H1 (cell line): ENCODE results near the gene SAMD4A. TPM values are rescaled to one million over a fixed set of nuclear protein-coding genes. Genes with fewer than 3 reads are reported as not detected.

Source experiments
- CTCF ChIA-PET: fragments of 300-600 bp; sonication (Branson Sonifier 250); formaldehyde crosslinking; loops from one replicate; lab custom pipeline; 2021; ENCODE audit not compliant: partially characterized antibody; lab: Charles Lee
- POLR2A ChIA-PET: fragments of 300-600 bp; sonication (Branson Sonifier 250); formaldehyde crosslinking; loops from one replicate; lab custom pipeline; 2021; ENCODE audit warnings: inconsistent platforms; ENCODE audit not compliant: partially characterized antibody; lab: Charles Lee
- DNase-seq, 2 experiments: peaks; one replicate each; pipeline versions ENCODE4 v3.0.0 to v3.0.0-alpha.2; 2010 to 2022; ENCODE audit warnings: low spot score in 2 of 2, low read depth in 1 of 2, mixed read lengths in 1 of 2
- FAIRE-seq: peaks from 2 replicates; lab custom pipeline; 2011; peaks lifted over from hg19 to GRCh38; lab: Jason Lieb, UNC
- H2AFZ ChIP-seq: 2 replicates; pipeline ENCODE4 v1.8.1; 2012; ENCODE audit warnings: low read length, inconsistent platforms
- H2AK5ac ChIP-seq: 2 replicates; pipeline ENCODE4 v1.6.1; 2013; ENCODE audit warnings: low read depth, low read length
- H2BK120ac ChIP-seq: replicated peaks from 2 replicates; pipeline ENCODE3; 2013; ENCODE audit warnings: low read depth, low read length, inconsistent platforms
- H2BK12ac ChIP-seq: 2 replicates; pipeline ENCODE4 v1.6.1; 2013; ENCODE audit warnings: low read depth, low read length
- H2BK15ac ChIP-seq: 2 replicates; pipeline ENCODE4 v1.6.1; 2013; ENCODE audit warnings: low read length
- H2BK20ac ChIP-seq: 2 replicates; pipeline ENCODE4 v1.6.1; 2013; ENCODE audit warnings: low read length
- H2BK5ac ChIP-seq: 2 replicates; pipeline ENCODE4 v1.6.1; 2013; ENCODE audit warnings: low read depth, low read length
- H3K14ac ChIP-seq: 2 replicates; pipeline ENCODE4 v1.6.1; 2013; ENCODE audit warnings: inconsistent platforms; ENCODE audit not compliant: insufficient read length
- H3K18ac ChIP-seq: 2 replicates; pipeline ENCODE4 v1.6.1; 2013; ENCODE audit warnings: low read length; ENCODE audit errors: extremely low read depth
- H3K23ac ChIP-seq: 2 replicates; pipeline ENCODE4 v1.6.1; 2013; ENCODE audit warnings: inconsistent platforms; ENCODE audit not compliant: insufficient read length
- H3K23me2 ChIP-seq: 2 replicates; pipeline ENCODE4 v1.6.1; 2013; ENCODE audit warnings: low read depth, low read length
- H3K27ac ChIP-seq: 2 replicates; pipeline ENCODE4 v1.6.1; 2011; ENCODE audit warnings: low read depth, low read length, inconsistent platforms
- H3K27me3 ChIP-seq, 4 experiments: replicated peaks in 1 of 4; 1 replicate in 1 of 4; 2 replicates in 3 of 4; pipeline versions ENCODE4 v1.6.1 to v1.8.1; 2011 to 2013; ENCODE audit warnings: low read length in 3 of 4, mild to moderate bottlenecking in 3 of 4, inconsistent platforms in 2 of 4, mixed read lengths in 2 of 4, moderate library complexity in 1 of 4; ENCODE audit not compliant: control insufficient read depth in 3 of 4, insufficient read depth in 3 of 4; ENCODE audit errors: extremely low read depth in 1 of 4
- H3K36me3 ChIP-seq, 4 experiments: 2 replicates each; pipeline versions ENCODE4 v1.6.1 to v1.8.1; 2011 to 2013; ENCODE audit warnings: mild to moderate bottlenecking in 4 of 4, low read length in 3 of 4, moderate library complexity in 2 of 4, control low read depth in 1 of 4, inconsistent platforms in 1 of 4; ENCODE audit not compliant: insufficient read depth in 4 of 4, control insufficient read depth in 2 of 4
- H3K4ac ChIP-seq: replicated peaks from 2 replicates; pipeline ENCODE3; 2013; ENCODE audit warnings: low read length, low read depth, mixed read lengths, inconsistent platforms; ENCODE audit not compliant: insufficient read length
- H3K4me1 ChIP-seq, 4 experiments: replicated peaks in 1 of 4; 1 replicate in 1 of 4; 2 replicates in 3 of 4; pipeline versions ENCODE4 v1.6.1 to v1.8.1; 2011 to 2013; ENCODE audit warnings: low read length in 3 of 4, inconsistent platforms in 2 of 4, mixed read lengths in 1 of 4; ENCODE audit not compliant: insufficient read depth in 4 of 4, control insufficient read depth in 3 of 4
- H3K4me2 ChIP-seq, 2 experiments: 2 replicates each; pipeline versions ENCODE4 v1.6.1 to v1.8.1; 2011 to 2013; ENCODE audit warnings: low read depth in 2 of 2, low read length in 2 of 2, control low read depth in 1 of 2, inconsistent platforms in 1 of 2, mild to moderate bottlenecking in 1 of 2; ENCODE audit not compliant: insufficient read depth in 1 of 2
- H3K4me3 ChIP-seq, 4 experiments: fragments of 200-600, 300-600 bp in 1 of 4; sonication (generic), shearing (Covaris generic), sonication (Bioruptor Twin) in 1 of 4; 2 replicates each; pipeline versions ENCODE4 v1.5.1 to v1.8.1; 2011 to 2016; ENCODE audit warnings: low read length in 4 of 4, low read depth in 3 of 4, control low read depth in 2 of 4, inconsistent platforms in 2 of 4, mild to moderate bottlenecking in 2 of 4, mixed read lengths in 1 of 4, moderate library complexity in 1 of 4; ENCODE audit not compliant: insufficient read depth in 2 of 4; ENCODE audit errors: extremely low read depth in 1 of 4
- H3K56ac ChIP-seq: replicated peaks from 2 replicates; pipeline ENCODE3; 2013; ENCODE audit warnings: low read depth, mild to moderate bottlenecking, mixed read lengths, low read length, inconsistent platforms; ENCODE audit not compliant: insufficient read length
- H3K79me1 ChIP-seq: 2 replicates; pipeline ENCODE4 v1.6.1; 2013; ENCODE audit warnings: low read depth, low read length, control low read depth
- H3K79me2 ChIP-seq, 2 experiments: 2 replicates each; pipeline versions ENCODE4 v1.6.1 to v1.8.1; 2012 to 2013; ENCODE audit warnings: low read length in 2 of 2, mild to moderate bottlenecking in 2 of 2, inconsistent platforms in 1 of 2; ENCODE audit not compliant: insufficient read depth in 2 of 2, control insufficient read depth in 1 of 2
- H3K9ac ChIP-seq, 4 experiments: replicated peaks in 1 of 4; 1 replicate in 1 of 4; 2 replicates in 3 of 4; pipeline versions ENCODE4 v1.6.1 to v1.8.1; 2011 to 2013; ENCODE audit warnings: low read depth in 3 of 4, low read length in 3 of 4, control low read depth in 2 of 4, mild to moderate bottlenecking in 2 of 4, moderate library complexity in 2 of 4, inconsistent platforms in 1 of 4; ENCODE audit errors: extremely low read depth in 1 of 4
- H3K9me3 ChIP-seq, 2 experiments: 2 replicates each; pipeline versions ENCODE4 v1.6.1 to v1.8.1; 2012 to 2013; ENCODE audit warnings: mild to moderate bottlenecking in 2 of 2, moderate library complexity in 2 of 2, control low read depth in 1 of 2, inconsistent platforms in 1 of 2, low read depth in 1 of 2, low read length in 1 of 2, mixed read lengths in 1 of 2; ENCODE audit not compliant: insufficient read depth in 2 of 2
- H4K20me1 ChIP-seq, 2 experiments: replicated peaks in 1 of 2; 2 replicates each; pipeline versions ENCODE3 to v1.8.1; 2011 to 2013; ENCODE audit warnings: inconsistent platforms in 2 of 2, low read length in 2 of 2, mild to moderate bottlenecking in 1 of 2; ENCODE audit not compliant: insufficient read depth in 2 of 2, control insufficient read depth in 1 of 2
- H4K5ac ChIP-seq: 2 replicates; pipeline ENCODE4 v1.6.1; 2013; ENCODE audit warnings: low read length, low read depth, mixed read lengths, inconsistent platforms; ENCODE audit not compliant: insufficient read length
- H4K8ac ChIP-seq: 2 replicates; pipeline ENCODE4 v1.8.0; 2013; ENCODE audit warnings: mild to moderate bottlenecking, moderate library complexity, low read length, inconsistent platforms; ENCODE audit not compliant: insufficient read depth; ENCODE audit errors: extremely low read depth
- H4K91ac ChIP-seq: replicated peaks from 2 replicates; pipeline ENCODE3; 2013; ENCODE audit warnings: low read length, mixed read lengths, inconsistent platforms; ENCODE audit not compliant: insufficient read length
- CREB1 ChIP-seq: IDR thresholded peaks from 2 replicates; pipeline ENCODE4 v1.6.1; 2012; ENCODE audit warnings: inconsistent platforms
- KDM1A ChIP-seq: fragments of 200-600, 300-600 bp; sonication (generic); IDR thresholded peaks from 2 replicates; pipeline ENCODE4 v1.7.1; 2016; ENCODE audit warnings: mild to moderate bottlenecking, low read length, borderline replicate concordance
- KDM4A ChIP-seq: IDR thresholded peaks from one replicate; pipeline ENCODE4 v1.7.1; 2012; ENCODE audit warnings: low read depth, mild to moderate bottlenecking, moderate library complexity, low read length, inconsistent platforms; ENCODE audit not compliant: severe bottlenecking
- KDM5A ChIP-seq: fragments of 200-600 bp; IDR thresholded peaks from 2 replicates; pipeline ENCODE4 v1.7.1; 2012; ENCODE audit warnings: mild to moderate bottlenecking, low read length, inconsistent platforms, mixed read lengths
- NRF1 ChIP-seq: IDR thresholded peaks from 2 replicates; pipeline ENCODE4 v1.6.1; 2011; ENCODE audit warnings: mild to moderate bottlenecking, low read depth, low read length, improper control_type of control experiment
- RFX5 ChIP-seq: IDR thresholded peaks from 2 replicates; pipeline ENCODE4 v1.6.1; 2011; ENCODE audit warnings: low read depth, low read length, improper control_type of control experiment, borderline replicate concordance
- SIRT6 ChIP-seq: IDR thresholded peaks from one replicate; pipeline ENCODE4 v1.7.1; 2012; ENCODE audit warnings: low read length, inconsistent platforms
- SP2 ChIP-seq: IDR thresholded peaks from 2 replicates; pipeline ENCODE4 v1.6.1; 2012; ENCODE audit warnings: mild to moderate bottlenecking, low read length, inconsistent platforms
- SP4 ChIP-seq: IDR thresholded peaks from 2 replicates; pipeline ENCODE4 v1.6.1; 2012; ENCODE audit warnings: low read length, inconsistent platforms
- SRF ChIP-seq: IDR thresholded peaks from 2 replicates; pipeline ENCODE4 v1.6.1; 2011; ENCODE audit warnings: mild to moderate bottlenecking, low read depth, low read length, moderate library complexity
- WGBS, 2 experiments: shearing (Covaris generic) in 1 of 2; methylation state at CpG; one replicate each; pipeline versions ENCODE4 v1.1.6 to v1.1.7; 2013 to 2015; ENCODE audit warnings: low lambda C conversion rate in 2 of 2, mixed read lengths in 2 of 2, inconsistent platforms in 1 of 2, low coverage in 1 of 2, missing lambda C conversion rate in 1 of 2; ENCODE audit not compliant: insufficient replicate concordance in 2 of 2, insufficient coverage in 1 of 2, insufficient read length in 1 of 2; ENCODE audit errors: extremely low coverage in 1 of 2, missing lambda C conversion rate in 1 of 2; 5-methylcytosine and 5-hydroxymethylcytosine counted together
- polyA plus RNA-seq, 7 experiments: library from polyadenylated mRNA; depleted of rRNA in 3 of 7; stranded (reverse) in 5 of 7; unstranded in 2 of 7; fragments of >200 nt in 5 of 7; fragments of 200-250 nt in 2 of 7; gene quantifications; 1 replicate in 5 of 7; 2 replicates in 1 of 7; 4 replicates in 1 of 7; pipeline versions ENCODE4 v1.2.1 to v1.2.3, GENCODE V29; 2011 to 2013; ENCODE audit warnings: missing spikeins in 2 of 7, mixed read lengths in 2 of 7
- total RNA-seq: library from RNA; stranded (reverse); fragmentation: NEBNext Ultra II Directional; extraction: Animal tissue kit (Norgen Biotek cat#: 25700); gene quantifications from 2 replicates; pipeline ENCODE4 v1.2.1, GENCODE V29; 2021

The SAMD4A gene
- total and polyA plus RNA-seq, 2 of the 8 experiments (the other 6 are each of a cell fraction or from before 2014, with no cell fraction given): 2.4 to 12.3 TPM

DNA sequence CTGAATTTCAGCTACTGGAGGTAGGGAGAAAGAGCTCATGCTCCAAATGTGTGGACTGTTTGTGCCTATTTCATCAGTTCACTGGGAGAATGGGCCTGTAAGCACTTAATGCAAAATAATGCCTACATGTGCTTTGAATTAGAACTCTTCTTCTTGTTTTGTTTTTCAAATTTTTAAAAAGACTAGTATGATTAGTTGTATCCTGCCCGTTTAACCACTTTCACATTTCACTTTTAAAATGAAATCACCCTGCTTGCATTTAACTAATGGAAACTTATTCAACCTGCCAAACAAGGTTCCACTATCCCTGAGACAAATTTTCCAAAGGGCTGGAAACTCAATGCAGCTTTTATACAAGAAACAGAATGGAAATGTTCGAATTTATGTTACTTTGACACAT, 79.7 kb downstream of the SAMD4A start:
- H3K9ac ChIP-seq: no peak overlapping the region
- H3K36me3 ChIP-seq: no peaks in the 10 kb centered on the region
- H4K20me1 ChIP-seq: no peaks in the 10 kb centered on the region
- H3K4ac ChIP-seq: no peak overlapping the region
- H4K8ac ChIP-seq: no peak overlapping the region
- H3K79me2 ChIP-seq: no peaks in the 10 kb centered on the region
- no peak overlapping the region for H2AK5ac ChIP-seq
- H3K4me3 ChIP-seq: no peak overlapping the region
- H4K5ac ChIP-seq: no peak overlapping the region
- no peak overlapping the region for H2BK12ac ChIP-seq
- H3K4me1 ChIP-seq: peaks cover 0 to 25% (median 4%) of the 10 kb centered on the region in 4 experiments; a peak in 6 of 7 replicates
- no peak overlapping the region for H2BK15ac ChIP-seq
- no peak overlapping the region for H2AFZ ChIP-seq
- no peak overlapping the region for H2BK20ac ChIP-seq
- H3K14ac ChIP-seq: no peak overlapping the region
- POLR2A ChIA-PET: interaction anchor here (0.7 kb wide), 1 partner anchor 38 kb away, joined by 4 read pairs; no protein-coding TSS in a partner anchor
- H3K56ac ChIP-seq: no peak overlapping the region
- no peak overlapping the region for H2BK5ac ChIP-seq
- no peaks in the 10 kb centered on the region for H3K9me3 ChIP-seq
- TF ChIP-seq SIRT6 (no peak), SP4 (no peak), SP2 (no peak), CREB1 (no peak), KDM1A (no peak), NRF1 (no peak), KDM4A (no peak), KDM5A (no peak), SRF (no peak), RFX5 (no peak)
- TF ChIP-seq, all 59 proteins: peak for 0
- WGBS, 2 experiments: 83% methylated on average over 2 of the region's 2 CpGs; no CpG with 5 or more reads in 1 of the 2 experiments
- Histone ChIP-seq H4K91ac (no peak overlapping the region), H3K27ac (no peak overlapping the region), H2BK120ac (no peak overlapping the region), H3K23ac (no peak overlapping the region), H3K27me3 (no peaks in the 10 kb centered on the region), H3K4me2 (no peak overlapping the region), H3K23me2 (no peaks in the 10 kb centered on the region), H3K18ac (no peak overlapping the region), H3K79me1 (no peaks in the 10 kb centered on the region; the same call in 1 of the 2 replicates)
- CTCF ChIA-PET: interaction anchor here (1.1 to 2.5 kb wide), 2 partner anchors 44 to 74 kb away, joined by 4 to 9 read pairs; no protein-coding TSS in a partner anchor
- DNase-seq (no peak), FAIRE-seq (no peak)
